PC-3 (cell line): ENCODE data around the gene GINS1. TPM values are rescaled to one million over a fixed set of nuclear protein-coding genes. Genes with fewer than 3 reads are reported as not detected.
"Not testable (repeated sequence)": the region's sequence is repeated elsewhere in the genome, so short reads cannot be mapped to it uniquely, and the experiment has no call there.

Experiments used
- ATAC-seq: fragments of 200-7000 bp; cut with Tn5 transposase; 2 replicates; pipeline ENCODE4 v1.9.1; 2020; ENCODE audit warnings: mild to moderate bottlenecking, moderate library complexity
- BruUV-seq: library from RNA; stranded (reverse); fragments of 400-500 nt; replicated peaks from 2 replicates; lab custom pipeline; 2021; lab: Mats Ljungman, UMichigan
- CTCF ChIA-PET: fragments of 300-600 bp; sonication (Branson Sonifier 250); formaldehyde crosslinking; loops from one replicate; lab custom pipeline; 2022; ENCODE audit warnings: antibody characterized with exemption; lab: Charles Lee
- POLR2A ChIA-PET: fragments of 300-600 bp; sonication (Branson Sonifier 250); formaldehyde crosslinking; loops from one replicate; lab custom pipeline; 2022; ENCODE audit warnings: antibody characterized with exemption; ENCODE audit not compliant: unreplicated experiment; lab: Charles Lee
- DNase-seq: peaks from one replicate; pipeline ENCODE4 v3.0.0-alpha.2; 2015
- H2AFZ ChIP-seq: fragments of 300-600 bp; sonication (generic); 2 replicates; pipeline ENCODE4 v1.6.0; 2016; ENCODE audit warnings: antibody characterized with exemption, low read length
- H3F3A ChIP-seq: fragments of 300-600 bp; sonication (generic); one replicate; pipeline ENCODE4 v1.6.0; 2017; ENCODE audit warnings: antibody characterized with exemption, low read length, control low read depth, mild to moderate bottlenecking; ENCODE audit not compliant: unreplicated experiment
- H3K27ac ChIP-seq: fragments of 300-600 bp; sonication (generic); 2 replicates; pipeline ENCODE4 v1.5.1; 2016; ENCODE audit warnings: mild to moderate bottlenecking, low read length
- H3K27me3 ChIP-seq: fragments of 300-600 bp; sonication (generic); 2 replicates; pipeline ENCODE4 v1.6.1; 2016; ENCODE audit warnings: low read length, mixed read lengths
- H3K36me3 ChIP-seq: fragments of 300-600 bp; sonication (generic); 2 replicates; pipeline ENCODE4 v1.6.1; 2016; ENCODE audit warnings: low read depth, mixed run types, low read length, mixed read lengths
- H3K4me1 ChIP-seq: fragments of 300-600 bp; sonication (generic); 2 replicates; pipeline ENCODE4 v1.5.1; 2016; ENCODE audit warnings: low read length; ENCODE audit not compliant: insufficient read depth
- H3K4me2 ChIP-seq: fragments of 300-600 bp; sonication (generic); 2 replicates; pipeline ENCODE4 v1.6.0; 2016; ENCODE audit warnings: low read length
- H3K4me3 ChIP-seq: fragments of 300-600 bp; sonication (generic); 2 replicates; pipeline ENCODE4 v1.5.1; 2016; ENCODE audit warnings: mild to moderate bottlenecking, low read length, mixed read lengths
- H3K79me2 ChIP-seq: fragments of 300-600 bp; sonication (generic); 2 replicates; pipeline ENCODE4 v1.6.1; 2017; ENCODE audit warnings: low read length, mixed read lengths
- H3K9ac ChIP-seq: fragments of 300-600 bp; sonication (generic); 2 replicates; pipeline ENCODE4 v1.6.0; 2016; ENCODE audit warnings: mild to moderate bottlenecking, low read length
- H3K9me2 ChIP-seq: fragments of 300-600 bp; sonication (generic); replicated peaks from 2 replicates; pipeline ENCODE4 v1.6.1; 2016; ENCODE audit warnings: mixed run types, low read length, mixed read lengths
- H3K9me3 ChIP-seq: fragments of 300-600 bp; sonication (generic); 2 replicates; pipeline ENCODE4 v1.6.1; 2016; ENCODE audit warnings: low read length, mixed read lengths
- H4K20me1 ChIP-seq: fragments of 300-600 bp; sonication (generic); 2 replicates; pipeline ENCODE4 v1.6.1; 2016; ENCODE audit warnings: low read length, mixed read lengths
- EZH2 ChIP-seq: fragments of 300-600 bp; sonication (generic); IDR thresholded peaks from one replicate; pipeline ENCODE4 v1.6.1; 2017; ENCODE audit warnings: antibody characterized with exemption, mild to moderate bottlenecking, low read length; ENCODE audit not compliant: unreplicated experiment
- EZH2phosphoT487 ChIP-seq: fragments of 300-600 bp; sonication (generic); IDR thresholded peaks from 2 replicates; pipeline ENCODE4 v1.6.1; 2018; ENCODE audit warnings: mild to moderate bottlenecking, antibody characterized with exemption, low read length, borderline replicate concordance
- intact Hi-C: fragments of 100-400 bp; cut with micrococcal nuclease; formaldehyde crosslinking; loops from 2 replicates; pipeline ENCODE4 v1.9.0; 2023
- total RNA-seq: library from RNA; depleted of rRNA; stranded (reverse); fragments of >200 nt; gene quantifications from 2 replicates; pipeline ENCODE4 v1.2.3, GENCODE V29; 2014
- TF ChIP-seq, protein P1 (sequence below): fragments of 300-600 bp; sonication (generic); conservative IDR thresholded peaks from 2 replicates; pipeline ENCODE4 v1.5.1; 2017; ENCODE audit warnings: antibody characterized with exemption, low read depth, mild to moderate bottlenecking, low read length

Gene GINS1
- total RNA-seq, 1 experiment from 2014 or later, result 28.1 TPM

- POLR2A ChIA-PET, result interaction anchor here (0.7 kb wide), 1 partner anchor 141 kb away, joined by 5 read pairs; no protein-coding TSS in a partner anchor
- Histone ChIP-seq H3K36me3 (no peaks in the 10 kb centered on the region), H3F3A (no peaks in the 10 kb centered on the region), H3K9me3 (no peaks in the 10 kb centered on the region), H3K79me2 (no peaks in the 10 kb centered on the region), H3K27ac (no peak overlapping the region), H3K27me3 (no peaks in the 10 kb centered on the region), H3K4me1 (no peaks in the 10 kb centered on the region), H3K4me2 (no peak overlapping the region), H4K20me1 (no peaks in the 10 kb centered on the region), H3K9ac (no peak overlapping the region), H2AFZ (no peak overlapping the region), H3K9me2 (no peaks in the 10 kb centered on the region), H3K4me3 (no peak overlapping the region)
- intact Hi-C loops, result loop anchor here (5.0 kb wide), 1 partner anchor 71 kb away; no protein-coding TSS in a partner anchor
- CTCF ChIA-PET, result no interaction called here
- no TSS peak for BruUV-seq
- ATAC-seq, result no peak
- TF ChIP-seq, protein P1, sequence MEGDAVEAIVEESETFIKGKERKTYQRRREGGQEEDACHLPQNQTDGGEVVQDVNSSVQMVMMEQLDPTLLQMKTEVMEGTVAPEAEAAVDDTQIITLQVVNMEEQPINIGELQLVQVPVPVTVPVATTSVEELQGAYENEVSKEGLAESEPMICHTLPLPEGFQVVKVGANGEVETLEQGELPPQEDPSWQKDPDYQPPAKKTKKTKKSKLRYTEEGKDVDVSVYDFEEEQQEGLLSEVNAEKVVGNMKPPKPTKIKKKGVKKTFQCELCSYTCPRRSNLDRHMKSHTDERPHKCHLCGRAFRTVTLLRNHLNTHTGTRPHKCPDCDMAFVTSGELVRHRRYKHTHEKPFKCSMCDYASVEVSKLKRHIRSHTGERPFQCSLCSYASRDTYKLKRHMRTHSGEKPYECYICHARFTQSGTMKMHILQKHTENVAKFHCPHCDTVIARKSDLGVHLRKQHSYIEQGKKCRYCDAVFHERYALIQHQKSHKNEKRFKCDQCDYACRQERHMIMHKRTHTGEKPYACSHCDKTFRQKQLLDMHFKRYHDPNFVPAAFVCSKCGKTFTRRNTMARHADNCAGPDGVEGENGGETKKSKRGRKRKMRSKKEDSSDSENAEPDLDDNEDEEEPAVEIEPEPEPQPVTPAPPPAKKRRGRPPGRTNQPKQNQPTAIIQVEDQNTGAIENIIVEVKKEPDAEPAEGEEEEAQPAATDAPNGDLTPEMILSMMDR, result no peak
- TF ChIP-seq EZH2phosphoT487 (no peak), EZH2 (no peak)
- no peak for DNase-seq
These were observed 63.5 kb downstream of the GINS1 start for GRCh38 chr20:25471020-25471419.

DNA sequence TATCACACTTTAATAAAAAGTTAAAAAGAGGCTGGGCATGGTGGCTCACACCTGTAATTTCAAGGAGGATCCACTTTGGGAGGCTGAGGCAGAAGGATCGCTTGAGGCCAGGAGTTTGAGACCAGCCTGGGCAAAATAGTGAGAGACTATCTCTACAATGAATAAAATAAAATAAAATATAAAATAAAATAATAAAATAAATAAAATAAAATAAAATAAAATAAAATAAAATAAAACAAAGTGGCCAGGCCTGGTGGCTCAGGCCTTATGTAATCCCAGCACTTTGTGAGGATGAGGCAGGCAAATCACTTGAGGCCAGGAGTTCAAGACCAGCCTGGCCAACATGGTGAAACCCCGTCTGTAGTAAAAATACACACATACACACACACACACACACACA lies 65.8 kb downstream of the GINS1 start:
- H3K4me1 ChIP-seq, ATAC-seq, H4K20me1 ChIP-seq, H3K27ac ChIP-seq, H3K9me3 ChIP-seq, H3K4me3 ChIP-seq, CTCF ChIA-PET, H3K27me3 ChIP-seq, H3F3A ChIP-seq, H2AFZ ChIP-seq, H3K4me2 ChIP-seq, DNase-seq, H3K79me2 ChIP-seq, H3K36me3 ChIP-seq, H3K9me2 ChIP-seq, H3K9ac ChIP-seq, BruUV-seq, POLR2A ChIA-PET: not testable (repeated sequence)
- intact Hi-C loops, result loop anchor here (5.0 kb wide), 1 partner anchor 69 kb away; no protein-coding TSS in a partner anchor

- Histone ChIP-seq H3K4me3 (no peak overlapping the region), H3K9me3 (no peaks in the 10 kb centered on the region), H3K9me2 (no peaks in the 10 kb centered on the region), H4K20me1 (no peaks in the 10 kb centered on the region), H3K9ac (no peak overlapping the region), H3F3A (no peaks in the 10 kb centered on the region), H3K27me3 (no peaks in the 10 kb centered on the region), H3K36me3 (no peaks in the 10 kb centered on the region), H3K27ac (no peak overlapping the region), H3K4me1 (no peaks in the 10 kb centered on the region), H2AFZ (no peak overlapping the region), H3K4me2 (no peak overlapping the region), H3K79me2 (no peaks in the 10 kb centered on the region)
- intact Hi-C loops, result no loop called here
- ChIA-PET CTCF (no interaction called here), POLR2A (no interaction called here)
- ATAC-seq, result no peak
- TF ChIP-seq, protein P1, result no peak
- TF ChIP-seq EZH2 (no peak), EZH2phosphoT487 (no peak)
- no peak for DNase-seq
- no TSS peak for BruUV-seq
These were observed 68.9 kb downstream of the GINS1 start for GRCh38 chr20:25476106-25477013.
